ENCODE data around the gene PKMYT1. TPM values are rescaled to one million over a fixed set of nuclear protein-coding genes. Genes with fewer than 3 reads are reported as not detected.

Gene PKMYT1
- total and polyA plus RNA-seq, 2 experiments from 2014 or later: 15.6 to 21.1 TPM

- H3K27ac ChIP-seq: peak overlapping the region; percentile 100
- WGBS, 2 experiments (ENCODE audit: low coverage in 1 of 2, low lambda C conversion rate in 2 of 2, missing lambda C conversion rate in 2 of 2): 0 to 1% methylated on average over 7 to 8 of the region's 8 CpGs
- DNase-seq: peak; percentile 84
- in situ Hi-C loops (cut with MboI): no loop called here
- H3K4me1 ChIP-seq (ENCODE audit: insufficient read depth): peaks cover 9% of the 10 kb centered on the region
- peaks cover 13% of the 10 kb centered on the region for H3F3A ChIP-seq (ENCODE audit: insufficient read depth)
- no peaks in the 10 kb centered on the region for H3K79me2 ChIP-seq (ENCODE audit: insufficient read depth)
- TF ChIP-seq EZH2 (IDR thresholded peaks at IDR 0.05; ENCODE audit: insufficient read depth, poor library complexity, severe bottlenecking): no peak
- no peak for TF ChIP-seq EZH2phosphoT487 (IDR thresholded peaks at IDR 0.05; ENCODE audit: insufficient read depth, low read depth)
- no peaks in the 10 kb centered on the region for H3K9me3 ChIP-seq (ENCODE audit: low read depth)
- peak overlapping the region; percentile 99 for H3K4me2 ChIP-seq (ENCODE audit: unreplicated experiment)
- H3K4me3 ChIP-seq: peak overlapping the region; percentile 86
- peaks cover 2% of the 10 kb centered on the region; the same call in 1 of the 2 replicates for H3K36me3 ChIP-seq (ENCODE audit: low read depth)
- no peak overlapping the region for H2AFZ ChIP-seq
- peak overlapping the region; percentile 98 for H3K9ac ChIP-seq
- no peaks in the 10 kb centered on the region for H4K20me1 ChIP-seq (ENCODE audit: insufficient read depth)
- H3K9me2 ChIP-seq (ENCODE audit: insufficient read depth): no peaks in the 10 kb centered on the region
- H3K27me3 ChIP-seq (replicated peaks; ENCODE audit: insufficient read depth): no peaks in the 10 kb centered on the region
Observed at GRCh38 chr16:3022684-3023414, 42.6 kb upstream of the PKMYT1 start.

- TF ChIP-seq EZH2 (IDR thresholded peaks at IDR 0.05; ENCODE audit: insufficient read depth, poor library complexity, severe bottlenecking) (no peak), EZH2phosphoT487 (IDR thresholded peaks at IDR 0.05; ENCODE audit: insufficient read depth, low read depth) (no peak)
- H3K36me3 ChIP-seq (ENCODE audit: low read depth): peaks cover 2% of the 10 kb centered on the region; the same call in 1 of the 2 replicates
- H3K9me2 ChIP-seq (ENCODE audit: insufficient read depth): no peaks in the 10 kb centered on the region
- no peaks in the 10 kb centered on the region for H3K79me2 ChIP-seq (ENCODE audit: insufficient read depth)
- peaks cover 13% of the 10 kb centered on the region for H3F3A ChIP-seq (ENCODE audit: insufficient read depth)
- peak overlapping the region; percentile 86 for H3K4me3 ChIP-seq
- H4K20me1 ChIP-seq (ENCODE audit: insufficient read depth): no peaks in the 10 kb centered on the region
- peak overlapping the region; percentile 98 for H3K9ac ChIP-seq
- in situ Hi-C loops (cut with MboI): no loop called here
- no peaks in the 10 kb centered on the region for H3K27me3 ChIP-seq (replicated peaks; ENCODE audit: insufficient read depth)
- peak overlapping the region; percentile 100 for H3K27ac ChIP-seq
- no peak overlapping the region for H2AFZ ChIP-seq
- DNase-seq: peak; percentile 98
- H3K9me3 ChIP-seq (ENCODE audit: low read depth): no peaks in the 10 kb centered on the region
- H3K4me2 ChIP-seq (ENCODE audit: unreplicated experiment): peak overlapping the region; percentile 99
- peaks cover 9% of the 10 kb centered on the region for H3K4me1 ChIP-seq (ENCODE audit: insufficient read depth)
- 0 to 3% methylated on average over 6 to 8 of the region's 8 CpGs for WGBS, 2 experiments (ENCODE audit: low coverage in 1 of 2, low lambda C conversion rate in 2 of 2, missing lambda C conversion rate in 2 of 2)
Observed at GRCh38 chr16:3022208-3022683, 42.0 kb upstream of the PKMYT1 start.

GRCh38 chr16:3021449-3022207 is 41.4 kb upstream of the PKMYT1 start:
- Histone ChIP-seq H3K4me1 (ENCODE audit: insufficient read depth) (peaks cover 9% of the 10 kb centered on the region), H3K9me3 (ENCODE audit: low read depth) (no peaks in the 10 kb centered on the region), H2AFZ (no peak overlapping the region), H3K36me3 (ENCODE audit: low read depth) (peaks cover 2% of the 10 kb centered on the region; the same call in 1 of the 2 replicates), H3K4me3 (peak overlapping the region; percentile 86), H3K4me2 (ENCODE audit: unreplicated experiment) (peak overlapping the region; percentile 99), H3F3A (ENCODE audit: insufficient read depth) (peaks cover 13% of the 10 kb centered on the region), H3K9me2 (ENCODE audit: insufficient read depth) (no peaks in the 10 kb centered on the region), H3K79me2 (ENCODE audit: insufficient read depth) (no peaks in the 10 kb centered on the region), H3K27me3 (replicated peaks; ENCODE audit: insufficient read depth) (no peaks in the 10 kb centered on the region), H3K27ac (peak overlapping the region; percentile 100), H3K9ac (peak overlapping the region; percentile 98), H4K20me1 (ENCODE audit: insufficient read depth) (no peaks in the 10 kb centered on the region)
- WGBS, 2 experiments (ENCODE audit: low coverage in 1 of 2, low lambda C conversion rate in 2 of 2, missing lambda C conversion rate in 2 of 2): 1% methylated on average over 21 to 25 of the region's 25 CpGs
- peak; percentile 99 for DNase-seq
- in situ Hi-C loops (cut with MboI): no loop called here
- TF ChIP-seq EZH2 (IDR thresholded peaks at IDR 0.05; ENCODE audit: insufficient read depth, poor library complexity, severe bottlenecking): no peak

GRCh38 chr16:3020604-3021448 is 40.6 kb upstream of the PKMYT1 start:
- in situ Hi-C loops (cut with MboI): no loop called here
- Histone ChIP-seq H3K36me3 (ENCODE audit: low read depth) (peaks cover 2% of the 10 kb centered on the region; the same call in 1 of the 2 replicates), H3K9ac (peak overlapping the region; percentile 98), H3K27ac (peak overlapping the region; percentile 100), H3K9me3 (ENCODE audit: low read depth) (no peaks in the 10 kb centered on the region), H3K4me2 (ENCODE audit: unreplicated experiment) (peak overlapping the region; percentile 99), H4K20me1 (ENCODE audit: insufficient read depth) (no peaks in the 10 kb centered on the region), H3F3A (ENCODE audit: insufficient read depth) (peaks cover 13% of the 10 kb centered on the region), H2AFZ (no peak overlapping the region), H3K27me3 (replicated peaks; ENCODE audit: insufficient read depth) (no peaks in the 10 kb centered on the region), H3K79me2 (ENCODE audit: insufficient read depth) (no peaks in the 10 kb centered on the region), H3K4me1 (ENCODE audit: insufficient read depth) (peaks cover 9% of the 10 kb centered on the region), H3K4me3 (peak overlapping the region; percentile 86), H3K9me2 (ENCODE audit: insufficient read depth) (no peaks in the 10 kb centered on the region)
- WGBS, 2 experiments (ENCODE audit: low coverage in 1 of 2, low lambda C conversion rate in 2 of 2, missing lambda C conversion rate in 2 of 2): 0 to 2% methylated on average over 28 to 33 of the region's 57 CpGs
- peak; percentile 89 for DNase-seq
- TF ChIP-seq EZH2phosphoT487 (IDR thresholded peaks at IDR 0.05; ENCODE audit: insufficient read depth, low read depth) (no peak), EZH2 (IDR thresholded peaks at IDR 0.05; ENCODE audit: insufficient read depth, poor library complexity, severe bottlenecking) (no peak)
